BJ (cell line): ENCODE measurements around the gene GLRA1. TPM values are rescaled to one million over a fixed set of nuclear protein-coding genes. Genes with fewer than 3 reads are reported as not detected.

ENCODE experiments used
- CTCF ChIA-PET: fragments of 350-600 bp; formaldehyde crosslinking; extraction: SDS; loops from one replicate; lab custom pipeline; 2021; ENCODE audit warnings: antibody characterized with exemption, inconsistent platforms; lab: Yijun Ruan, JAX
- POLR2A ChIA-PET: fragments of 300-600 bp; sonication (Branson Sonifier 250); formaldehyde crosslinking; extraction: SDS; loops from one replicate; lab custom pipeline; 2021; ENCODE audit warnings: antibody characterized with exemption; lab: Charles Lee
- DNase-seq: peaks from one replicate; pipeline ENCODE4 v3.0.0-alpha.2; 2011; ENCODE audit warnings: low read depth
- H3K27me3 ChIP-seq: 2 replicates; pipeline ENCODE4 v1.6.0; 2011; ENCODE audit warnings: low read length; ENCODE audit not compliant: control insufficient read depth, insufficient read depth
- H3K36me3 ChIP-seq: 2 replicates; pipeline ENCODE4 v1.5.1; 2011; ENCODE audit warnings: low read length; ENCODE audit not compliant: control insufficient read depth, insufficient read depth
- H3K4me3 ChIP-seq: 2 replicates; pipeline ENCODE4 v1.5.1; 2011; ENCODE audit warnings: low read depth, mild to moderate bottlenecking, control low read depth, low read length
- polyA plus RNA-seq: library from polyadenylated mRNA; depleted of rRNA; stranded (reverse); fragments of >200 nt; gene quantifications from 2 replicates; pipeline ENCODE4 v1.2.3, GENCODE V29; 2011
- TF ChIP-seq, protein P1 (sequence below): IDR thresholded peaks from 2 replicates; pipeline ENCODE4 v1.5.1; 2011; ENCODE audit warnings: low read depth, mild to moderate bottlenecking, control low read depth, inconsistent platforms, low read length, moderate library complexity; ENCODE audit not compliant: insufficient read depth

GLRA1 gene
- polyA plus RNA-seq, 1 experiment, result not detected

DNA sequence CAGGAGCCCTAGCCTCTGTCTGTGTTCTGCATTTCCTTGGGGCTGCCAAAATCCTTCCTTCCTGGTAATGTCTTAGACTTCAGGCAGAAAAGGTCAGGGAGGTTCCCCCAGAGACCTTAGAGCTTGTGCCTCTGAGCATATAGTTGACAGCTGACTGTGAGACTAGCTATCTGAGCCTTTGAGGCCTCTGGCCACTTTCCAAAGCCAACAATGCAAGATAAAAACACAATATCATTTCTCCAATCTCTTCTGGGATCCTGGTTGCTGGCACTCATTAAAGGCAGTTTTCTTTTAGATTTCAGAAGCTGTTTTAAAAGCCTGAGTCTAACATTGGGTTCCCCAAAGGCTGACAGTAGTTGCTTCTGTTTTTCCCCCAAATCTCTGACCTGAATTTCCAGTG is 13.2 kb upstream of the GLRA1 start:
- no peaks in the 10 kb centered on the region for H3K36me3 ChIP-seq
- ChIA-PET POLR2A (no interaction called here), CTCF (no interaction called here)
- no peak for DNase-seq
- TF ChIP-seq, protein P1, sequence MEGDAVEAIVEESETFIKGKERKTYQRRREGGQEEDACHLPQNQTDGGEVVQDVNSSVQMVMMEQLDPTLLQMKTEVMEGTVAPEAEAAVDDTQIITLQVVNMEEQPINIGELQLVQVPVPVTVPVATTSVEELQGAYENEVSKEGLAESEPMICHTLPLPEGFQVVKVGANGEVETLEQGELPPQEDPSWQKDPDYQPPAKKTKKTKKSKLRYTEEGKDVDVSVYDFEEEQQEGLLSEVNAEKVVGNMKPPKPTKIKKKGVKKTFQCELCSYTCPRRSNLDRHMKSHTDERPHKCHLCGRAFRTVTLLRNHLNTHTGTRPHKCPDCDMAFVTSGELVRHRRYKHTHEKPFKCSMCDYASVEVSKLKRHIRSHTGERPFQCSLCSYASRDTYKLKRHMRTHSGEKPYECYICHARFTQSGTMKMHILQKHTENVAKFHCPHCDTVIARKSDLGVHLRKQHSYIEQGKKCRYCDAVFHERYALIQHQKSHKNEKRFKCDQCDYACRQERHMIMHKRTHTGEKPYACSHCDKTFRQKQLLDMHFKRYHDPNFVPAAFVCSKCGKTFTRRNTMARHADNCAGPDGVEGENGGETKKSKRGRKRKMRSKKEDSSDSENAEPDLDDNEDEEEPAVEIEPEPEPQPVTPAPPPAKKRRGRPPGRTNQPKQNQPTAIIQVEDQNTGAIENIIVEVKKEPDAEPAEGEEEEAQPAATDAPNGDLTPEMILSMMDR, result no peak
- H3K27me3 ChIP-seq, result no peaks in the 10 kb centered on the region
- H3K4me3 ChIP-seq, result no peak overlapping the region

DNA sequence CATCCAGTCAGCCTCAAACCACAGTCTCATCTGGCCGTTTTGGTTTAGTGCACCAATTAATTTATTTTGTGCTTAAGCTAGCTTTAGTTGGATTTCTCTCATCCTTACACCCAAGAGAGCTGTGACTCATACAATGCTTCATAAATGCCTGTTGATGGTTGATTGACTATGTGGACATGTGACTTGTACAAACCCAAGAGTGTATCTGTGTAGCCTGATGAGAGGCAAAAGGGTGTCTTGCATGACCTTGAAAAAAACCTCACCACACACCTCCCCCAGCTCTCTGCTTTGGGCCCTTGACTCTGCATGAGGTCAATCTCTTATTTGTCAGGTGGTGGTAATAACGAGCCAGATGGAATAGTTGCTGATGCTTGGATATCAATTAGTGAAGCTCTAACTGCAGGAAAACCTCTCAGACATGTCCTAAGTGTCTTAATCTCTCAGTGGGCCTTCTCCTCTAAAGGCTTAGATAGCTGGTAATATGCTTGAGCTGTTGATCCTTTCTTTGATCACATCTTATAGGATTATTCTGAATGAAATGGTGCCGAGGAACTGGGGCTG is 10.6 kb upstream of the GLRA1 start:
- TF ChIP-seq, protein P1, result no peak
- H3K27me3 ChIP-seq, result no peaks in the 10 kb centered on the region
- ChIA-PET CTCF (no interaction called here), POLR2A (no interaction called here)
- DNase-seq, result no peak
- H3K36me3 ChIP-seq, result no peaks in the 10 kb centered on the region
- no peak overlapping the region for H3K4me3 ChIP-seq

DNA sequence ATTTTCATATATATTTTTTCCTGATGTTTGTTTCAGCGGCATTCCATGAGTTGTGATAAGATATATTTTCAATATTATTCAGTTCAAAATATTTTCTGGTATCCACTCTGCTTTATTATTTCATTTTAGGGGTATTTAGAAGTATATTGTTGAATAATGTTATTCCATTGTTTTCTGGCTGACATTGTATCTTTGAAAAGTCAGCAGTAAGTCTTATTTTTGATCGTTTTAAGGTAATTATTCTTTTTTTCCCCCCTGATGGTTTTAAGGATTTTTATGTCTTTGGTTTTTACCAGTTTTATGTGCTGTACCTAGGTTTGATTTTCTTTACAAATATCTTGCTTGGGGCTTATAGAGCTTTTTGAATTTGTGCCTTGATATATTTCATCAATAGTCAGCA is 6.6 kb upstream of the GLRA1 start:
- H3K27me3 ChIP-seq, result no peaks in the 10 kb centered on the region
- ChIA-PET CTCF (no interaction called here), POLR2A (no interaction called here)
- no peaks in the 10 kb centered on the region for H3K36me3 ChIP-seq
- no peak for DNase-seq
- no peak overlapping the region for H3K4me3 ChIP-seq
- TF ChIP-seq, protein P1, result no peak

DNA sequence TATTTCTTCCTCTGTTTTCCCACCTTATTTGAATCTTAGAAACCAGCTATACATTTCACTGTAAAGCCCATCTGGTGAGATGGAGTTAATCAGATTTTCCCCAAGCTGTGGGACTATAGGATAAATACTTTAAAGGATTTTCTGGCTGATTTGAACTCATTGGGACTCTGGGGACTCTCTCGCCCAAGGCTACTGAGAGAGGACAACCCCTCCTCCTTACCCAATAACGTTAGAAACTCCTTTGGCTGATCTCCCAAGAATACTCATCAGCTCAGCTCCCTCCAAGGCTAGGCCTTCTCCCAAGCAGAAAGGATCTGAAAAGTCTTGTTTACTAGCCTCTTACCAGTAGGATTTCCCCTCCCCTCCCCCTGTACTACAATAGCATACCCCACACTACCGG is 1.5 kb upstream of the GLRA1 start:
- CTCF ChIA-PET, result no interaction called here
- POLR2A ChIA-PET, result no interaction called here
- no peaks in the 10 kb centered on the region for H3K27me3 ChIP-seq
- TF ChIP-seq, protein P1, result no peak
- no peak for DNase-seq
- no peaks in the 10 kb centered on the region for H3K36me3 ChIP-seq
- no peak overlapping the region for H3K4me3 ChIP-seq

DNA sequence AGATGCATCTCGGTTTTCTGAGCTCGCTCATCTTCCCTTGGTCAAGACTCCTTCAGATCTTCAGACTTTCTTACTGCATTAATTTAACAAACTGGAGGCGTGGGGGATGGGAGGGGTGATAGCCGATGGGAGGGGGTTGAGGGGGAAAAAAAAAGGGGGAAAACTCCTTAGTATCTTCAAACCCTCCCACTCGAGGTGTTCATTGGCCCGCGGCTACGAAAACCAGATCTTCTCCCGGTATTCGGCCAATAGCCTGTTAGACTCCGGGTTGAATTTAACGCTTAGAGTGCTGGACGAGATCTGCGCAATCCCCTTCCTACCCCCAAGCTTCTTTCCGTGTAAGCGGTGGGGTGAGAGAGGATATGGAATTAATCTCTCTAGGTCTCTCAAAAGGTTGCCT is 689 bp upstream of the GLRA1 start:
- ChIA-PET CTCF (interaction anchor here (1.3 kb wide), 1 partner anchor 14 kb away, joined by 3 read pairs; no protein-coding TSS in a partner anchor), POLR2A (no interaction called here)
- TF ChIP-seq, protein P1, result no peak
- no peak overlapping the region for H3K4me3 ChIP-seq
- no peaks in the 10 kb centered on the region for H3K36me3 ChIP-seq
- no peak for DNase-seq
- no peaks in the 10 kb centered on the region for H3K27me3 ChIP-seq
